ENCODE measurements around the gene HRAS.

- TF ChIP-seq EZH2 (IDR thresholded peaks at IDR 0.05; ENCODE audit: borderline replicate concordance, insufficient read depth, low read depth, low read length, poor library complexity, severe bottlenecking) (no peak), CTCF (IDR thresholded peaks at IDR 0.05) (no peak)
Measured at GRCh38 chr11:567011-567628, 31.7 kb upstream of the HRAS start.

Data from B cell (primary cell).